ENCODE data around the gene ARMS2.

ARMS2 gene

DNA sequence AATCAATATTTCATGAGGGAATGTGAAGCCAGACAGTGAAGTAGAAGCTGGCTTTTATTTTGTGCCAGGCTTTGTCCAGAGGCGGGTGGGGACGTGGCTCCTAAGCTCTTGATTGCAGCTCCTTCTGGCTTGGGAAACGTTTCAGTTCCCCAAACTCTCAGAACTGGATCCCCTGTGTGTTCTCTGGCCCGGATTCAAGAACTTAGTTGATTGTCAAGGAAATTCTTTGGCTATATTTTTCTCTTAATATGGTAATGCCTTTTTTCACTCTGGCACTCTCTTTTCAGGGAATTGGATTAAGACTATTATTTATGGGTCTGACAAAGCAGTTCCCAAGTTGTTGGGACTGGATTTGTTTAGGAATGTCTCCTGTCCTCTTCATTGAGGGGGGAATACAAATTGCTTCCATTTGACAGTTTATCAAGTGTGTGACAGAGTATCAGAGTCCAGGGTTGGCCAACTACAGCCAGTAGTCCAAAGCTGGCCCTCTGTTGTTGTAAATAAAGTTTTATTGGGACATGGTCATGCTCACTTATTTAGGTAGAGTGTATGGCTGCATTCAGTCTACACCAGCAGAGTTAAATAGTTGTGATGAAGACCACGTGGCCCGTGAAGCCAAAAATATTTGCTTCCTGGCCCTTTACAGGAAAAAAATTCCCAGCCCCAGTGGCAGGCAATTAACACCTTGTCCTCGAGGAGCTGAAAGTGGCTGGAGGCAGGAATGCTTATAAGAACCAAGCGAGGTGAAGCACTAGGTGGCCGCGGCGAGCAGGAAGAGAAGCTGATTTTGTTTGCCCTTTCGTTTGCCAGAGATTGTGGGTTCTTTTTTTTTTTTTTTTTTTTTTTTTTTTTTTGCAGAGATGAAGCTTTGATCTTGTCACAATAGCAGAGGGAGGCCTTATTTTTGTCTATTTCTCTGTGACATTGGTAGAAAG lies 41.2 kb downstream of the ARMS2 start:
- no peak for DNase-seq

DNA sequence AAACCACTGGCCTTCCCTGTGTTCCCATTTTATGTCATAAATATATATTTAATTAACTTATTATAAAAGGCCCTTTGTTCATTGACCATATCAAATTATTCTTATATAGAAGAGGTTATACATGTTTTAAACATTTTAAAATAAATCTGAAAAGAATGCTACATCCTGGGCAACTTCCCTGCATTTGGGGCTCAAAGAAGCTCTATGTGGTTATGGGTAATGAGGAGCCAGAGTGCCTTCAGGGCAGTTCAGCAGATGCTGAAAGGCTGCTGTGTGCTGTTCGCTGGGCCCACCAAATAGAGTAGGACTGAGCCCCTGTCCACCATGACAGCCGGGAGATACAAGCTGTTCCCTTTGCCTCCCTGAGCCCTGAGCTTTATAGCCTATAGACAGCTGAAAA lies 42.8 kb downstream of the ARMS2 start:
- no peak for DNase-seq

- no peak for DNase-seq
Observed at GRCh38 chr10:122498521-122498920, 44.1 kb downstream of the ARMS2 start.

DNA sequence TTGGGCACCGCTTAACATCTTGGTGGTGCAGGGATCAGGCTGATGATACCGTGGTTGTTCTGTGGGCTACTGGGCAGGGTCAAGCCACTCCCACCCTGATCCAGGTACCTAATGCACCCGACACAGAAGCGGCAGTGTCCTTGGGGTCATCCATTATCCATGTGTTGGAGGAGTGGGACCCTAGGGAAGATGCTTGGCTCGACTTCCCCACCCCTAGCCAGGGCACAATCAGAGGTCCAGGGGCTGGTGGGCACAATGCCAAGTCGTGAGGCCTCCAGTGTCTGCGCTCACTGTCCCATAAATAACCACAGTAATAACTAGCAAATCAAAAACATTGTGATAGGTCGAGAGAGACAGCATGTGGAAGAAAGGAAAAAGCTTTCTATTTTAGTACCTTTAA lies 44.6 kb downstream of the ARMS2 start:
- no peak for DNase-seq

GRCh38 chr10:122499491-122499941 lies 45.1 kb downstream of the ARMS2 start:
- DNase-seq = no peak

- DNase-seq = no peak
Observed at GRCh38 chr10:122500194-122500593, 45.7 kb downstream of the ARMS2 start.

GRCh38 chr10:122500726-122501125 lies 46.3 kb downstream of the ARMS2 start:
- no peak for DNase-seq

DNA sequence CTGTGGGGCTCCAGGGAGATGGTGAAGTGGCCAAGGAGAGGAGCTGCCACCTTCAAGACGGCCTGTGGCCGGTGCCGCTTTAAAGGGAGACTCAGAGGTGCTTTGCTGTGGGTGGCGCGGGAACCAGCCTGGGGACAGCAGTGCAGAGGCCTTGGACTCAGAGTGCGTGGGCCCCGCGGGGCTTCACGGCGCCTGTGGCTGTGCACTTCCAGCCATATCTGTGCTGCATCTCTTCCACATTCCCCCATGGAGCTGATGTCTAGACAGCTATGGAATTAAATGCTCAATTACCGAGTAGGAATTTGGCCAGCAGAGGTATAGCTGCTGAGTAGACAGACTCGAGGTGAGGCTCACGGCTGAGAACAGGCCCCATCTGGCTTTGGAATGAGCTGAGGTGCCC lies 48.6 kb downstream of the ARMS2 start:
- DNase-seq = no peak

DNA sequence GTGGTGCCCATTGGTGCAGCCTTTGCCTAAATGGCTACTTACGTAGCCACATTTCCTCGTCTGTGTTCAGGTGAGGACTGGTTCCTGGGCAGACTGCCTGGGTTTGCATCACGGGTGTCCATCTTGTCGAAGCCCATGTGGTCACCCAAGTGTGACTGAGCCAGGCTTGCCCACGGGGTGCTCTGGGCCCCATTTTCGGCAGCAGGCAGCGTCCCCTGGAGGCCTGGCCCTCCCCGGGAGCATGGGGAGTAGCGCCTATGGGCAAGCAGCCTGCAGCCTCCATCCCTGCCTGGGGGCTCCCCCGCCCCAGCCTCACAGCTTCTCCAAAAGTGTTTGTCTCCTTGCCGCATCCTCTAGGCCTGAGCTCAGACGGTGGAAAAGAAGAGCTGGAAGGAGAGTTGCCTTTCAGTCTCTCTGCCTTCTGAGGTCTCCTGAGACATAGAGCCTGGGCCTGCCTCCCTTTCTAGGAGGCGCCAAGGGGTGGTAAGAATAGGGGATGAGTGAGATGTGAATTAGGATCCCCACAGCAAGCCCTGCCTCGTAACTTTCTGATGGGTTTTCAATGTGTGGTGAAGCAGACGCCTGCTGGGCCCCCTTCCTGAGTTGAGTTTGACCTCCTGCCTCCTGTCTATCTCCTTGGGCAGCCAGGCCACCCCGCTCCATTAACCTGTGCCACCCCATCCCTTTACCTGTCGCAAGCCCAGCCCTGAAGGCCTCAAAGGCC lies 49.6 kb downstream of the ARMS2 start:
- no peak for DNase-seq

- DNase-seq = peak; percentile 81
Observed at GRCh38 chr10:122504610-122504950, 50.1 kb downstream of the ARMS2 start.

DNA sequence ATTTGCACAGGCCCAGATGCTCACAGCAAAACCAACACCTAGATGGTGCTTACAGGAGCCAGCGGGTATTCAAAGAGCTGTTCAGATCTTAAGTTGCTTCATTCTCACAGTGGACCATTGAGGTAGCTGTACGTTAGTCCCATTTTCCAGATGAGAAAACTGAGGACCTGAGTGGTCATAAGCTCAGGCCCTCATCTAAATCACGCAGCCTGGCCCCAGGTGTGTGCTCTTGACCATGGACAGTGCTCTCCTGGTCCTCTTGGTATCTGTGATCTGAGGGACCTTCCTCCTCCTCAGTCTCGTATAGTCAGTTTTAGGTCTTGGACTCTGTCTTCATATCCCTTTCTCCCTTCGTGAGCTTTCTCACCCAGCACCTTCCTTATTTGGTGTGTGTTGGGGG lies 50.6 kb downstream of the ARMS2 start:
- DNase-seq = no peak

DNA sequence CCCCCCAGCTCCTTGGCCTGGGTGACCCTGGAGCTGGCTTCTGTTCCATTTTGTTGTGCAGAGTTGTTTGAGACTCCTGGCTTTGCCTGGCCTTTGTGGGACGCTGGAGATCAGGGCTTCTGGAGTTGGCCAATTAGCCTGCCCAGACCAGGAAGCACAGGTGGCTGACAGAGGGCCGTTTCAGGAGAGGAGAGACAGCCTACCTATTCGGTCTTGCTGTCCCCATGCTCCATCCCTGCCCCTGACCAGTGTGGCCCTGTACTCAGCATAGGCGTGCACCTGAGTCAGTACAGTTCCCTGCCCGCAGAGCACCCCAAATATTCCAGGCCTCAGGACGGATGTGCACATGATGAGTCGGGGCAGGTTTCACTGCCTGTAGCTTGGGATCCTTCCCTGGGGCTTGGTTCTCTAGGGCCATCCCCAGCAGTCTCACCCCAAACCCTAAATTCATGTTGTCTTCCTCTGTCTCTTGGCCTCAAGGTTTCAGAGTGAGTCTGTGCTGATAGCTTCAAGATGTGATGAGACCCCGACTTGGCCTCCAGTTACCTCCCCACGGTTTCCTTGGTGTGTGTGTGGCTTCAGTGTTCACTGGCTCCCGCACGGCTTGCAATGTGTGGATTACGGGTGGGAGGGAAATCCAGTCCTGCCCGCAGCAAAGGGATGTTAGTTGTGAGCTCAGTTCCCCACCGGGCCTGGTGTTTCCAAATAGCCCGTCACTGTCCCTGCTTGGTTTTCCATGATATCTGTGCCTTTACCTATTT lies 51.6 kb downstream of the ARMS2 start:
- DNase-seq = no peak
